T-cell (primary cell): ENCODE results near the gene PADI2. TPM values are rescaled to one million over a fixed set of nuclear protein-coding genes. Genes with fewer than 3 reads are reported as not detected.

Experiments
- ATAC-seq, 4 experiments: fragments of 200-7000 bp in 3 of 4; fragments of 150-1000 bp in 1 of 4; cut with Tn5 transposase; replicated peaks in 1 of 4; 1 replicate in 3 of 4; 2 replicates in 1 of 4; pipeline ENCODE4 v1.10.0; 2021; ENCODE audit warnings: moderate library complexity in 3 of 4, mild to moderate bottlenecking in 2 of 4, moderate number of reproducible peaks in 1 of 4
- CTCF ChIA-PET, 2 donors: fragments of 300-600 bp; sonication (Branson Sonifier 250); formaldehyde crosslinking; loops; one replicate each; lab custom pipeline; 2022; ENCODE audit warnings: antibody characterized with exemption in 2 of 2; lab: Charles Lee
- POLR2A ChIA-PET, 2 donors: fragments of 300-600 bp; sonication (Branson Sonifier 250); formaldehyde crosslinking; loops; one replicate each; lab custom pipeline; 2022; ENCODE audit warnings: antibody characterized with exemption in 2 of 2; lab: Charles Lee
- DNase-seq, 35 experiments: peaks; one replicate each; pipeline versions ENCODE4 v3.0.0 to v3.0.0-alpha.2; 2013 to 2023
- H3K27ac ChIP-seq: one replicate; pipeline ENCODE4 v1.5.1; 2013; ENCODE audit warnings: low read length
- H3K27me3 ChIP-seq, 2 experiments: replicated peaks in 1 of 2; 1 replicate in 1 of 2; 2 replicates in 1 of 2; pipeline versions ENCODE4 v1.6.1 to v1.7.0; 2013; ENCODE audit warnings: low read length in 1 of 2, mixed read lengths in 1 of 2; ENCODE audit not compliant: control insufficient read depth in 2 of 2, insufficient read depth in 2 of 2; ENCODE audit errors: extremely low read depth in 1 of 2
- H3K36me3 ChIP-seq, 2 donors: 1 replicate in 1 of 2; 2 replicates in 1 of 2; pipeline versions ENCODE4 v1.6.1 to v1.7.0; 2013; ENCODE audit warnings: low read length in 1 of 2; ENCODE audit not compliant: control insufficient read depth in 2 of 2, insufficient read depth in 1 of 2; ENCODE audit errors: extremely low read depth in 1 of 2
- H3K4me1 ChIP-seq, 2 experiments: 1 replicate in 1 of 2; 2 replicates in 1 of 2; pipeline versions ENCODE4 v1.6.1 to v1.7.0; 2013; ENCODE audit warnings: low read length in 2 of 2, mixed read lengths in 1 of 2; ENCODE audit not compliant: insufficient read depth in 2 of 2, control insufficient read depth in 1 of 2; ENCODE audit errors: extremely low read depth in 1 of 2
- H3K4me3 ChIP-seq, 2 donors: 1 replicate in 1 of 2; 2 replicates in 1 of 2; pipeline versions ENCODE4 v1.5.1 to v1.7.0; 2013; ENCODE audit warnings: mild to moderate bottlenecking in 2 of 2, low read length in 1 of 2, moderate library complexity in 1 of 2; ENCODE audit not compliant: control insufficient read depth in 1 of 2; ENCODE audit errors: extremely low read depth in 1 of 2
- H3K9me3 ChIP-seq: 2 replicates; pipeline ENCODE4 v1.7.0; 2013
- H3K27ac Mint-ChIP-seq, 2 donors: one replicate each; pipeline ENCODE4 v1.8.0; 2020 to 2021; ENCODE audit warnings: mild to moderate bottlenecking in 2 of 2, mixed read lengths in 2 of 2
- H3K27me3 Mint-ChIP-seq, 2 donors: one replicate each; pipeline ENCODE4 v1.8.0; 2021 to 2022; ENCODE audit warnings: mixed read lengths in 2 of 2
- H3K36me3 Mint-ChIP-seq: one replicate; pipeline ENCODE4 v1.8.0; 2021; ENCODE audit warnings: mixed read lengths
- H3K4me1 Mint-ChIP-seq, 3 donors: one replicate each; pipeline ENCODE4 v1.8.0; 2020 to 2022; ENCODE audit warnings: mixed read lengths in 3 of 3, mild to moderate bottlenecking in 1 of 3
- H3K4me3 Mint-ChIP-seq, 3 donors: one replicate each; pipeline ENCODE4 v1.8.0; 2020 to 2022; ENCODE audit warnings: mild to moderate bottlenecking in 3 of 3, mixed read lengths in 3 of 3, moderate library complexity in 3 of 3
- H3K9me3 Mint-ChIP-seq, 3 donors: one replicate each; pipeline ENCODE4 v1.8.0; 2020 to 2022; ENCODE audit warnings: mixed read lengths in 3 of 3
- WGBS: methylation state at CpG from one replicate; pipeline ENCODE4 v1.1.5; 2013; ENCODE audit warnings: missing lambda C conversion rate; ENCODE audit not compliant: insufficient coverage; 5-methylcytosine and 5-hydroxymethylcytosine counted together
- total RNA-seq, 35 experiments: library from RNA in 6 of 35; stranded (reverse) in 6 of 35; fragments of 120-200 nt in 1 of 35; gene quantifications; one replicate each; pipeline versions ENCODE4 v1.2.1 to v1.2.4 and lab custom pipeline; 2013 to 2026

Gene PADI2
- total RNA-seq, 5 donors from 2014 or later (not counting 1 experiment from before 2014, with no cell fraction given), result 0.23 to 0.35 (median 0.30) TPM; not detected in 2

DNA sequence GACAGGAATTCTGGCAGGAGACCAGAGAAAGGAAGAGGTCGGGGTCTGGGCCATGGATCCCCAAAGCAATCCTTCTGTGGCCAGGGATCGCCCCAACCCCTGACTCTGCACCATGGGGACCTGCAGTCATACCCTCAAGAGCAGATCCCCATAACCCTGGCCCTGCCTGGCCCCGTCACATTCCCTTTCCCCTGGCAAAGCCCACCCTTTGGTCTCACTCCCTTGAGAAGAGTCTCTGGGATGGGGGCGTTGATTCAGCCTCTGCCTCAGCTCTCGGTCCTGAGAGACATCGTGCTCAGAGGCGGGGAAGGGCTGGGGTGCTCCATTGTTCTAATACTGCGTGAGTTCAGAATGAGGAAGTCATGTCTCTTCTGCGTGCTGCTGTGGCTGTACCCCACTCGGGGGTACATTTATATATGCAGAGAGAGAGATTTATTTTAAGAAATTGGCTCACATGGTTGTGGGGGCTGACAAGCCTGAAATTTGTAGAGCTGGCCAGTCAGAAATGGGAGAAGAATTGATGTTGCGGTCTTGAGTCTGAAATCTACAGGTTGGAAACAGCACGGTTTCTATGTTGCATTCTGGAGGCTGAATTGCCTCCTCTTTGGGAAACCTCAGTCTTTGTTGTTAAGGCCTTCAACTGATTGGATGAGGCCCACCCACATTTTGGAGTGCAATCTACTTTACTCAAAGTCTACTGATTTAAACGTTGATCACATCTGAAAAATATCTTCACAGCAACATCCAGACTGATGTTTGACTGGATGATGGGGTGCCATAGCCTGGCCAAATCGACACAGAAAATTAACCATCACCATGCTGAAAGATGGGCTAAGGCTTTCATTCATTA lies 4.2 kb upstream of the PADI2 start:
- H3K4me1 Mint-ChIP-seq, result peaks cover 5 to 13% (median 7%) of the 10 kb centered on the region in 3 donors
- ATAC-seq (no peak), DNase-seq (no peak)
- H3K4me3 Mint-ChIP-seq, result no peak overlapping the region
- H3K36me3 Mint-ChIP-seq, result no peaks in the 10 kb centered on the region
- no peaks in the 10 kb centered on the region for H3K36me3 ChIP-seq
- ChIA-PET CTCF (no interaction called here), POLR2A (no interaction called here)
- no peak overlapping the region for H3K4me3 ChIP-seq
- no peaks in the 10 kb centered on the region for H3K9me3 ChIP-seq
- H3K27me3 Mint-ChIP-seq, result peaks cover 22 to 23% of the 10 kb centered on the region in 2 donors
- H3K4me1 ChIP-seq, result peaks cover 0 to 19% of the 10 kb centered on the region in 2 experiments
- H3K27ac ChIP-seq, result no peak overlapping the region
- 41% methylated on average over 11 of the region's 14 CpGs for WGBS
- peaks cover 0 to 40% of the 10 kb centered on the region in 2 experiments for H3K27me3 ChIP-seq
- H3K9me3 Mint-ChIP-seq, result no peaks in the 10 kb centered on the region
- H3K27ac Mint-ChIP-seq, result no peak overlapping the region

DNA sequence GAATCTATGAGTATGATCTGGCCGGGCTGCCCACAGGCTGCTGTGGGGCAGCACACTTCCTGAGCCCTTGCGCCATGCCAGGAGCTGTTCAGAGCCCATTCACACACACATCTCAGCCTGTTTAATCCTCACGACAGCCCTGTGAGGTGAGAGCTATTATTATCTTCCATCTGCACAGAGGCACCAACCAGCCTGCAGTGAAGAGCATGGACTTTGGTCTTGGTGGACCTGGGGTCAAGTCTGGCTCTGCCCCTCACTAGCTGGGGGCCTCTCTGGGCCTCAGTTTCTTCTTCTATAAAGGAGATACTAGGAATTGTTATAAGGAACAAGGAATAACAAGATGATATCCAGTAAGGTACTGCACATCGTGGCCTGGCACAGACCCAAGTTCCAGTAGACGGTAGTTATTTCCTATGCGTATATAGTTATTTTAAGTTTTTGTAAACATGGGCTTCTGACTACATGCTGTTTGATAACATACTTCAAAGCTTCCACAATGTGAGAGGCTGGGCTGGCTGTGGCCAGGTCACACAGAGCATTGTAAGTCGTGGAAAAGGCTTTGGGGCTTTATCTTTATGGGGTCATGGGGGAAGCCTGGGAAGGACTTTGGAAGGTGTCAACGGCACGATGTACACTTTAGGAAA lies 3.4 kb upstream of the PADI2 start:
- Mint-ChIP-seq H3K27ac (no peak overlapping the region), H3K4me1 (peaks cover 5 to 19% (median 8%) of the 10 kb centered on the region in 3 donors)

DNA sequence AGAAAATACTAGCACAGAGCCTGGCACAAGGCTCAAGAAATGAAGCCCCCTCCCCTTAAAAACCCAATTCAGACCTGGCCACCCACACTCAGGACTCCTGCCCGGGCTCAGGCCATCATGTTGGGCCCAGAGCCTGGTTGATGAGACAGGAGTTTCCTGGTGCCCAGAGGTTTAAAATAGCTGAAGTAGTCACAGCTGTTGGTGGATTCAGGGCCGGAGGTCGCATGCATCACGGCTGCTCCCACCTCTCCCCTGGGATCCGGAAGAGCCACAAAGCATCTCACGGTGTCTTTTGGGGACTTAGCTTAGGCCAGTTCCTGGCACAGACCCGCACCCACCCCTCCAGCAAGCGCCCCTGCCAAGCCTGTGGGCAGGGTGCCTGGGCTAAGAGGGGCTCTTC lies 2.6 kb upstream of the PADI2 start:
- Mint-ChIP-seq H3K36me3 (no peaks in the 10 kb centered on the region), H3K27ac (no peak overlapping the region), H3K27me3 (peaks cover 34 to 37% of the 10 kb centered on the region in 2 donors), H3K4me1 (peaks cover 5 to 19% (median 8%) of the 10 kb centered on the region in 3 donors), H3K4me3 (no peak overlapping the region), H3K9me3 (no peaks in the 10 kb centered on the region)
- ChIA-PET CTCF (interaction anchor here in 1 of 2 donors (1.5 kb wide), 1 partner anchor 8 kb away, joined by 3 read pairs; no protein-coding TSS in a partner anchor), POLR2A (no interaction called here)
- DNase-seq (no peak), ATAC-seq (no peak)
- Histone ChIP-seq H3K36me3 (no peaks in the 10 kb centered on the region), H3K27me3 (peaks cover 2 to 53% of the 10 kb centered on the region in 2 experiments), H3K4me3 (no peak overlapping the region), H3K27ac (no peak overlapping the region), H3K9me3 (no peaks in the 10 kb centered on the region), H3K4me1 (peaks cover 0 to 20% of the 10 kb centered on the region in 2 experiments)
- 87% methylated on average over 4 of the region's 8 CpGs for whole genome bisulfite sequencing

More for the DNA sequence above, 3.4 kb upstream of the PADI2 start:
- Mint-ChIP-seq H3K36me3 (no peaks in the 10 kb centered on the region), H3K4me3 (no peak overlapping the region), H3K27me3 (peaks cover 30% of the 10 kb centered on the region in 2 donors), H3K9me3 (no peaks in the 10 kb centered on the region)
- ChIA-PET CTCF (interaction anchor here in 1 of 2 donors (0.6 kb wide), 1 partner anchor 375 kb away, joined by 3 read pairs; no protein-coding TSS in a partner anchor), POLR2A (no interaction called here)
- DNase-seq (no peak), ATAC-seq (no peak)
- Histone ChIP-seq H3K4me1 (peaks cover 0 to 20% of the 10 kb centered on the region in 2 experiments), H3K4me3 (no peak overlapping the region), H3K27me3 (peaks cover 2 to 47% of the 10 kb centered on the region in 2 experiments), H3K9me3 (no peaks in the 10 kb centered on the region), H3K27ac (no peak overlapping the region), H3K36me3 (no peaks in the 10 kb centered on the region)
- WGBS, result 66% methylated on average over 5 of the region's 9 CpGs

DNA sequence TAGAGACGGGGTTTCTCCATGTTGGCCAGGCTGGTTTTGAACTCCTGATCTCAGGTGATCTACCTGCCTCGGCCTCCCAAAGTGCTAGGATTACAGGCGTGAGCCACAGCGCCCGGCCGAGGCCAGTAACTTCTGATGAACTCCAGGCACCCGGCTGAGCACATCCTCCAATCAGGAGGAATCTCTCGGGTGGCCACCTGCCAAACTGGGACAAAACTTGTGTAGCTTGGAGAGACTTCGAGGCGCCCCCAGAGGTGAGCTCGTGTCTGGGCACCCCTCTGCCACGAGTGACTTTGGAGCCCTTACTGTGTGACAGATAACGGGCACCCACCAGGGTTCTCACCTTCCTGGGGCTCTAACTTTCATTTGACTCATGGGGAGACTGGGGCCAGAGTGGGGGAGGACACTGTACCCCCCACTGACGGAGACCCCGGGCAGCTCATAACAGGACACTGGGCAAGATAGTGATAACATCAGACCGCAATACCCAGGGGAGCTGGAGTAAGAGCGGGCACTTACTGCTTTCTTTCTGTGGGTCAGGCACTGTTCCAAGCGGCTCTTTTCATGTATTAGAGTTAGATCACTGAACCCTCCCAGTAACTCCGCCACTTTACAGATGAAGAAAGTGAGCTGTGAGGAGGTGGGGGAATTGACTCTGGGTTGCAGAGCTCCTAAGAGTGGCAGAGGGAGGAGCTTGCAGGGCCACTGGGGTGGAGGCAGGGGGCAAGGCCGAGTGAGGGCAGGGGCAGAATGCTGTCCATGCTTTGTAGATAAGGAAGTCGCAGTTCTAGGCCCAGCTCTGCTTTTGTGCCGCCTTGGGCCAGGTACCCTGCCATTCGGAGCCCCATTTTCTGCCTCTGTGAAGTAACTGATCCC lies 1.9 kb upstream of the PADI2 start:
- Histone ChIP-seq H3K4me3 (no peak overlapping the region), H3K4me1 (peaks cover 0 to 20% of the 10 kb centered on the region in 2 experiments), H3K36me3 (no peaks in the 10 kb centered on the region), H3K27me3 (peaks cover 2 to 59% of the 10 kb centered on the region in 2 experiments), H3K9me3 (no peaks in the 10 kb centered on the region), H3K27ac (no peak overlapping the region)
- Mint-ChIP-seq H3K36me3 (no peaks in the 10 kb centered on the region), H3K27ac (no peak overlapping the region), H3K27me3 (peaks cover 40 to 44% of the 10 kb centered on the region in 2 donors), H3K4me1 (peaks cover 5 to 19% (median 8%) of the 10 kb centered on the region in 3 donors), H3K9me3 (no peaks in the 10 kb centered on the region), H3K4me3 (no peak overlapping the region)
- ChIA-PET CTCF (interaction anchor here in 1 of 2 donors (0.6 to 1.5 kb wide), 2 partner anchors 9 to 127 kb away, joined by 3 read pairs; partner anchors contain the start of gene PADI3), POLR2A (no interaction called here)
- WGBS, result 82% methylated on average over 15 of the region's 23 CpGs
- no peak for DNase-seq
- ATAC-seq, result no peak

DNA sequence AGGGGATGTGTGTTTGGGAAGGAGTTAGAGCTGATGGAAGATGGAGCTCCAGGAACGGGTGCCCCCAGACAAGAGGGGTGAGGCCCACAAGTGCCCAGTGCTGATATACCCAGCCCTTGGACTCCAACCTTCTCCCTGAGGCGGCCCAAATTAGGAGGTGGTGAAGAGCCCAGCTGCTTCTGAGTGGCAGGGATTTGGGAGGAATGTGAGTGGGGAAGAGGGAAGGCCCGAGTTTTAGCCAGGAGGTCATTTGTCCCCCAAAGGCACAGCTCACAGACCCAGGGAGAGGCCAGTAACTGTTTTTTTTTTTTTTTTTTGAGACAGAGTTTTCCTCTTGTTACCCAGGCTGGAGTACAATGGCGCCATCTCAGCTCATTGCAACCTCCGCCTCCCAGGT lies 1.2 kb upstream of the PADI2 start:
- Mint-ChIP-seq H3K4me3 (peak overlapping the region in 1 of 3 donors; percentile 15), H3K9me3 (no peaks in the 10 kb centered on the region), H3K36me3 (no peaks in the 10 kb centered on the region), H3K4me1 (peaks cover 0 to 15% (median 8%) of the 10 kb centered on the region in 3 donors), H3K27me3 (peaks cover 43 to 46% of the 10 kb centered on the region in 2 donors), H3K27ac (no peak overlapping the region)
- Histone ChIP-seq H3K9me3 (no peaks in the 10 kb centered on the region), H3K4me1 (peaks cover 0 to 14% of the 10 kb centered on the region in 2 experiments), H3K36me3 (no peaks in the 10 kb centered on the region), H3K27ac (no peak overlapping the region), H3K4me3 (no peak overlapping the region), H3K27me3 (peaks cover 2 to 60% of the 10 kb centered on the region in 2 experiments)
- WGBS, result 80% methylated on average over 1 of the region's 5 CpGs
- ATAC-seq (no peak), DNase-seq (no peak)
- ChIA-PET CTCF (interaction anchor here in 1 of 2 donors (0.7 to 1.5 kb wide), 2 partner anchors 10 to 76 kb away, joined by 3 to 6 read pairs; no protein-coding TSS in a partner anchor), POLR2A (no interaction called here)
